ENCODE data around the gene SULF2.

Gene SULF2

GRCh38 chr20:47765691-47766594 is 19.3 kb downstream of the SULF2 start:
- no peak overlapping the region for H3K4me3 ChIP-seq (ENCODE audit: insufficient read length, low read depth)
- no peak overlapping the region for H3K9ac ChIP-seq (ENCODE audit: insufficient read length, low read depth)
- peak; percentile 66 for DNase-seq (ENCODE audit: low read depth, low spot score)
- H3K9me3 ChIP-seq (ENCODE audit: insufficient read depth, low read length): peaks cover 4% of the 10 kb centered on the region; the same call in 1 of the 2 replicates
- peaks cover 14% of the 10 kb centered on the region for H3K4me1 ChIP-seq (ENCODE audit: insufficient read depth, insufficient read length)
- peaks cover 57% of the 10 kb centered on the region for H3K36me3 ChIP-seq (ENCODE audit: insufficient read depth, insufficient read length, low read length)
- peak; percentile 56 for TF ChIP-seq YY1 (IDR thresholded peaks at IDR 0.05; ENCODE audit: insufficient read depth, insufficient read length)
- no peak for TF ChIP-seq ZNF274 (IDR thresholded peaks at IDR 0.05; ENCODE audit: low read depth, low read length)
- no peaks in the 10 kb centered on the region for H3K27me3 ChIP-seq (ENCODE audit: insufficient read depth, insufficient read length)

GRCh38 chr20:47765271-47765670 is 20.0 kb downstream of the SULF2 start:
- Histone ChIP-seq H3K4me3 (ENCODE audit: insufficient read length, low read depth) (no peak overlapping the region), H3K27me3 (ENCODE audit: insufficient read depth, insufficient read length) (no peaks in the 10 kb centered on the region), H3K9me3 (ENCODE audit: insufficient read depth, low read length) (no peaks in the 10 kb centered on the region; the same call in 1 of the 2 replicates), H3K4me1 (ENCODE audit: insufficient read depth, insufficient read length) (peaks cover 14% of the 10 kb centered on the region), H3K36me3 (ENCODE audit: insufficient read depth, insufficient read length, low read length) (peaks cover 57% of the 10 kb centered on the region), H3K9ac (ENCODE audit: insufficient read length, low read depth) (no peak overlapping the region)
- TF ChIP-seq ZNF274 (IDR thresholded peaks at IDR 0.05; ENCODE audit: low read depth, low read length): no peak
- no peak for TF ChIP-seq YY1 (IDR thresholded peaks at IDR 0.05; ENCODE audit: insufficient read depth, insufficient read length)
- TF ChIP-seq SUZ12 (IDR thresholded peaks at IDR 0.05; ENCODE audit: extremely low read depth, insufficient read depth, insufficient read length): no peak
- no peak for DNase-seq (ENCODE audit: low read depth, low spot score)

- peaks cover 52% of the 10 kb centered on the region for H3K36me3 ChIP-seq (ENCODE audit: insufficient read depth, insufficient read length, low read length)
- peaks cover 20% of the 10 kb centered on the region for H3K4me1 ChIP-seq (ENCODE audit: insufficient read depth, insufficient read length)
- DNase-seq (ENCODE audit: low read depth, low spot score): no peak
- no peaks in the 10 kb centered on the region for H3K27me3 ChIP-seq (ENCODE audit: insufficient read depth, insufficient read length)
- no peak overlapping the region for H3K9ac ChIP-seq (ENCODE audit: insufficient read length, low read depth)
- no peak overlapping the region for H3K4me3 ChIP-seq (ENCODE audit: insufficient read length, low read depth)
- TF ChIP-seq YY1 (IDR thresholded peaks at IDR 0.05; ENCODE audit: insufficient read depth, insufficient read length) (no peak), SUZ12 (IDR thresholded peaks at IDR 0.05; ENCODE audit: extremely low read depth, insufficient read depth, insufficient read length) (no peak), ZNF274 (IDR thresholded peaks at IDR 0.05; ENCODE audit: low read depth, low read length) (no peak)
- no peaks in the 10 kb centered on the region; the same call in 1 of the 2 replicates for H3K9me3 ChIP-seq (ENCODE audit: insufficient read depth, low read length)
Measured at GRCh38 chr20:47764154-47764733, 21.0 kb downstream of the SULF2 start.

GRCh38 chr20:47762699-47763268 is 22.5 kb downstream of the SULF2 start:
- Histone ChIP-seq H3K9ac (ENCODE audit: insufficient read length, low read depth) (no peak overlapping the region), H3K36me3 (ENCODE audit: insufficient read depth, insufficient read length, low read length) (peaks cover 49% of the 10 kb centered on the region), H3K4me1 (ENCODE audit: insufficient read depth, insufficient read length) (peaks cover 27% of the 10 kb centered on the region), H3K9me3 (ENCODE audit: insufficient read depth, low read length) (no peaks in the 10 kb centered on the region; the same call in 1 of the 2 replicates), H3K4me3 (ENCODE audit: insufficient read length, low read depth) (no peak overlapping the region), H3K27me3 (ENCODE audit: insufficient read depth, insufficient read length) (no peaks in the 10 kb centered on the region)
- DNase-seq (ENCODE audit: low read depth, low spot score): no peak
- TF ChIP-seq SUZ12 (IDR thresholded peaks at IDR 0.05; ENCODE audit: extremely low read depth, insufficient read depth, insufficient read length) (no peak), YY1 (IDR thresholded peaks at IDR 0.05; ENCODE audit: insufficient read depth, insufficient read length) (no peak), ZNF274 (IDR thresholded peaks at IDR 0.05; ENCODE audit: low read depth, low read length) (no peak)

GRCh38 chr20:47761482-47762047 is 23.7 kb downstream of the SULF2 start:
- no peak overlapping the region for H3K4me3 ChIP-seq (ENCODE audit: insufficient read length, low read depth)
- no peaks in the 10 kb centered on the region for H3K27me3 ChIP-seq (ENCODE audit: insufficient read depth, insufficient read length)
- H3K9me3 ChIP-seq (ENCODE audit: insufficient read depth, low read length): no peaks in the 10 kb centered on the region; the same call in 1 of the 2 replicates
- H3K4me1 ChIP-seq (ENCODE audit: insufficient read depth, insufficient read length): peaks cover 37% of the 10 kb centered on the region
- DNase-seq (ENCODE audit: low read depth, low spot score): no peak
- H3K9ac ChIP-seq (ENCODE audit: insufficient read length, low read depth): no peak overlapping the region
- TF ChIP-seq ZNF274 (IDR thresholded peaks at IDR 0.05; ENCODE audit: low read depth, low read length) (no peak), SUZ12 (IDR thresholded peaks at IDR 0.05; ENCODE audit: extremely low read depth, insufficient read depth, insufficient read length) (no peak), YY1 (IDR thresholded peaks at IDR 0.05; ENCODE audit: insufficient read depth, insufficient read length) (no peak)
- peaks cover 61% of the 10 kb centered on the region for H3K36me3 ChIP-seq (ENCODE audit: insufficient read depth, insufficient read length, low read length)

GRCh38 chr20:47760686-47761481 is 24.4 kb downstream of the SULF2 start:
- H3K36me3 ChIP-seq (ENCODE audit: insufficient read depth, insufficient read length, low read length): peaks cover 67% of the 10 kb centered on the region
- H3K27me3 ChIP-seq (ENCODE audit: insufficient read depth, insufficient read length): no peaks in the 10 kb centered on the region
- H3K4me1 ChIP-seq (ENCODE audit: insufficient read depth, insufficient read length): peaks cover 32% of the 10 kb centered on the region
- H3K9ac ChIP-seq (ENCODE audit: insufficient read length, low read depth): no peak overlapping the region
- TF ChIP-seq SUZ12 (IDR thresholded peaks at IDR 0.05; ENCODE audit: extremely low read depth, insufficient read depth, insufficient read length) (no peak), YY1 (IDR thresholded peaks at IDR 0.05; ENCODE audit: insufficient read depth, insufficient read length) (no peak), ZNF274 (IDR thresholded peaks at IDR 0.05; ENCODE audit: low read depth, low read length) (no peak)
- no peak overlapping the region for H3K4me3 ChIP-seq (ENCODE audit: insufficient read length, low read depth)
- no peak for DNase-seq (ENCODE audit: low read depth, low spot score)
- no peaks in the 10 kb centered on the region; the same call in 1 of the 2 replicates for H3K9me3 ChIP-seq (ENCODE audit: insufficient read depth, low read length)
